ENCODE measurements around the gene PHACTR3.

PHACTR3 gene

DNA sequence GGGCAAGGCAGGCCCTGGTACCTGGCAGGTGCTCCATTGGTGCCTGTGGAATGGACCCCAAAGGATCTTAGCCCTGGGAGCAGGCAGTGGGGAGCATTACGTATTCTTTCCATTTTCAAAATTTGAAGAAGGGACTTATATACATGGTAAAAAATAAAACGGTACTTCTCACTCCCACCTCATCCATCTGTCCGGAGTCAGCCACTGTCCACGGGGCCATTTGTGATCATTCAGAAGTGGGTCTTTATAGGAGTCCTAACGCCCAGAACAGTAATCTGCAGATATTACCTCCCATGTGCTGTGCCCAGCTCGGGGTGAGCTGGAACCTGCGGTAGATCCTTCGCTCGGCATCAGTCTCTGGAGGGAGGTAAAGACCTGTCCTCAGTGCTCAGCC, 218.7 kb downstream of the PHACTR3 start:
- no peak for DNase-seq (ENCODE audit: extremely low read depth in 1 of 2, low read depth in 1 of 2)

DNA sequence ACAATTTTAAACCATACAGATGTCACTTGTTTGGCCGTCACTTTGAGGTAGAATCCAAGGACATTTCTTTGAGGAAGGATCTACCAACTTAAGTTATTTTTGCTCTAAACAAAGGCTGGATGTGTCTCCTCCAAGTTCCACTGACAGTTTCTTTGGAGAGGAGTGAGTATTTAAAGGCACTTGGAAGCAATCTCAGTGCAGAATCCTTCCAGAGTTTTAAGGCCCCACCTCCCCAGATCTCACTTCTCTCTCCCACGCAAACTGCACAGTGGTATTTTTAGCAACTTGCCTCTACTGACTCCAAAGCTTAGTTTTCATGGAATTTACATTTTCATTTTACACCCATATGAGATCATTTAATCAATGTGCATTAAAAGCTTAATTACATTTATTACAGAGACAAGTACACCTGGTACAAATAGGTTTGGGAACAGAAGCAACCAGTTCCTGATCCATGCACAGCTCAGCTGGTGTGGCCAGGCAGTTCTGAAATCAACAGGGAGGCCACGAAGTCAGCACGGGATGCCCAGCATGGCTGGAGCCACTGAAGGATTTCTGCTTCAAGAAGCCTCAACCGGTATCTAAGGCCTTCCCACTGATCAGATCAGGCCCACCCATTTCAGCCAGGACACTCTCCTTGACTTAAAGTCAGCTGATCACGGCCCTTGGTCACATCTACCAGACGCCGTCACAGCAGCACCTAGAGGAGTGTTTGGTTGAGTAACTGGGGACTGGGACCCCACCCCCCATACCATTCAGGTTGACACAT, 219.3 kb downstream of the PHACTR3 start:
- DNase-seq (ENCODE audit: extremely low read depth in 1 of 2, low read depth in 1 of 2): no peak

DNA sequence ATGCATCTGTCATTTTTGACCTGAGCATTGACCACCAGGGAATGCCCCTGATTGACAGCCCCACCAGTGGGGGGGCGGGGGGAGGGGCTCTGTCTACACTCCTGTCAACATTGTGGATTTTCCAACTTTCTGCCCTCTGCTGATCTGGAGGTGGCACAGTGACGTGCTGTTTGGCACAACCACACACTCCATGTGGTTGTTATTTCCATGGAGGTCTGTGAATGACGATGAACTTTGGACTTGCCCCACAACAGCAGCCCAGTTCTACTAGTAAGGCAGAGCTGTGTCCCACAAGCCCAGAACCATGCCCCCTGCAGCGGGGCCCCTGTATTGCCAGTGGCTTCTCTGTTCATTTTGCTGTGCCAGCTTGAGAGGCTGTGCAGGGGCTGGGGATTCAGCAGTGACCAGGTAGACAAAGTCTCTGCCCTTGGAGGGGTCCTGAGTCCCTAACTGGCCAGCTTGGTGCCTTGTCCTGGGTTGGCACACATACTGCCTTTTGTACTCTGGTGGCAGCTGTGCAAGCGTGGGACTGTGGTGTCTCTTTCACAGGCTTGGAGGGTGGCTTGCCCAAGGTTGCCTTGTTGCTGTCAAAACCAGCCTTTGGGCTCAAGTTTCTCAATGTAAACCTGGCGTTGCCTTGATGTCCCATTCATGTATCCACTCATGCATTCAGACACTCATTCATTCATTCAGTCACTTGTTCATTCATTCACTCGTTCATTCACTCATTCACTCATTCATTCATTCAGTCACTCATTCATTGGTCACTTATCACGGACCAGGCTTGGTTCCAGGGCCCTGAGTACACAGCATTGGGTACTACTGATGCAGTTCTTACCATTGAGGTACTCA, 220.6 kb downstream of the PHACTR3 start:
- no peak for DNase-seq (ENCODE audit: extremely low read depth in 1 of 2, low read depth in 1 of 2)

- DNase-seq (ENCODE audit: extremely low read depth in 1 of 2, low read depth in 1 of 2): no peak
Measured at GRCh38 chr20:59825563-59825920, 221.2 kb downstream of the PHACTR3 start.

DNA sequence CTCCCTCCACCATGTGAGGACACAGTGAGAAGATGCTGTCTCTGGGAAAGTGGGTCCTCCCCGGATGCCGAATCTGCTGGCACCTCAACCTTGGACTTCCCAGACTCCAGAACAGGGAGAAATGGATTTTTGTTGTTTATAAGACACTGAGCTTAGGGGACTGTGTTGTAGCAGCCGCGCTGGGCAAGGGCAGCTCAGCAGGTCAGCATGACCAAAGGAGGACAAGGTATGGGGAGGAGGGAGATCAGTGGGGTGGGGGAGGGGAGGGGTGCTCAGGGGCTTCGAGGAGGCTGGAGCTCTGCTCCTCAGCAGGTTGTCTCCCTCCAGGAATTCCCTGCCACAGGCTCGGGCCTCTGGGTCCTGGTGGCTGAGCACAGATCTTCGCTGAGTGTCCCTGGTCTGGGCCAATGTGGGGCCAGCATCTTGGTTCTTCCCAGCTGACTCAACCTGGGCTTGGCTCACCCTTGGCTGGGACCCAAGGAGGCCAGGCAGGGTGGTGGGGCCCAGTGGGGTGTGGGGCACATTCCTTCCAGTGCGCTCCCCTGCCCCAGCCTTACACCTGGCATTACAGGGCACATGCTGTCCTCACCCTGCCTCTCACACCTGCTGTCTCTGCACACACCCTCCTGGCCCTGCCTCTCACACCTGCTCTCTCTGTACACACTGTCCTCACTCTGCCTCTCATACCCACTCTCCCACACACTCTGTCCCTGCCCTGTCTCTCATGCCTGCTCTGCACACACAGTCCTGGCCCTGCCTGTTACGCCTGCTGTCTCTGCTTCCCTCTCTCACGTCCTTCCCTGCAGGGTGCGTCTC, 221.8 kb downstream of the PHACTR3 start:
- no peak for DNase-seq (ENCODE audit: extremely low read depth in 1 of 2, low read depth in 1 of 2)

- no peak for DNase-seq (ENCODE audit: extremely low read depth in 1 of 2, low read depth in 1 of 2)
Measured at GRCh38 chr20:59827138-59828056, 223.1 kb downstream of the PHACTR3 start.

GRCh38 chr20:59828125-59829053, 224.0 kb downstream of the PHACTR3 start:
- no peak for DNase-seq (ENCODE audit: extremely low read depth in 1 of 2, low read depth in 1 of 2)

- no peak for DNase-seq (ENCODE audit: extremely low read depth in 1 of 2, low read depth in 1 of 2)
Measured at GRCh38 chr20:59829054-59829785, 224.9 kb downstream of the PHACTR3 start.

DNA sequence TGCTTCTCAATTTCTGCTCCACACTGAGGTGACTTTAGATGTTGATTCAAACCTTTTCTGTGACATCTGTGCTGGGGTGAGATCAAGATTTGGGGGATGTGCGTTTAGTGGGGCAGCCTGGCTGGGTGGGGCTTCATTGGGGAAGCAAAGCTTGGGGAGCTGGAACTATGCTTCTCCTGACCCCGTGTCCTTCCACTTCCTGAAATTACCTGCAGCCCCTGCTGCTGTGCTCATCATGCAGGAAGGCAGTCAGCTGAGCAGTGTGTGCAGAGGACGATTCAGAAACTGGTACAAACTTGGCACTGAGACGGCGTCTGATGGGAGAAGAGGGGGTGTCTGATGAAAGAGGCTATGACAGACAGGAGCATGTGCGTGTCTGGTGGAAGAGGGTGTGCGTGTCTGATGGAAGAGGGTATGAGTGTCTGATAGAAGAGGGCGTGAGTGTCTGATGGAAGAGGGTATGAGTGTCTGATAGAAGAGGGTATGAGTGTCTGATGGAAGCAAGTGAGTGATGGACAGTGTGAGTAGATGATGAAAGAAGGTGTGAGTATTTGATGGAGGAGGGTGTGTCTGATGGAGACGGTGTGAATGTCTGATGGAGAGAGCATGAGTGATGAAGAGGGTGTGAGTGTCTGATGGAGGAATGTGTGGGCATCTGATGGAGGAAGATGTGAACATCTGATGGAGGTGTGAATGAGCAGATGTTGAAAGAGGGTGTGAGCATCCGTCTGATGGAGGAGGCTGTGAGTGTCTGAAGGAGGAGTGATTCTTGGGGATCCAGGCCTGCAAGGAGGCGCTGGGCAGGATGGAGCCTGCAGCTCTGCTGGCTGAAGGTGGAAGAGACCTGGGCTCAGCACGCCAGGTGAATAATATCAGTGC, 225.7 kb downstream of the PHACTR3 start:
- DNase-seq (ENCODE audit: extremely low read depth in 1 of 2, low read depth in 1 of 2): no peak

- DNase-seq (ENCODE audit: extremely low read depth in 1 of 2, low read depth in 1 of 2): no peak
Measured at GRCh38 chr20:59830665-59831023, 226.3 kb downstream of the PHACTR3 start.

GRCh38 chr20:59831024-59831915, 226.9 kb downstream of the PHACTR3 start:
- DNase-seq (ENCODE audit: extremely low read depth in 1 of 2, low read depth in 1 of 2): no peak

- no peak for DNase-seq (ENCODE audit: extremely low read depth in 1 of 2, low read depth in 1 of 2)
Measured at GRCh38 chr20:59831916-59832270, 227.6 kb downstream of the PHACTR3 start.

GRCh38 chr20:59832406-59833363, 228.3 kb downstream of the PHACTR3 start:
- no peak for DNase-seq (ENCODE audit: extremely low read depth in 1 of 2, low read depth in 1 of 2)

DNA sequence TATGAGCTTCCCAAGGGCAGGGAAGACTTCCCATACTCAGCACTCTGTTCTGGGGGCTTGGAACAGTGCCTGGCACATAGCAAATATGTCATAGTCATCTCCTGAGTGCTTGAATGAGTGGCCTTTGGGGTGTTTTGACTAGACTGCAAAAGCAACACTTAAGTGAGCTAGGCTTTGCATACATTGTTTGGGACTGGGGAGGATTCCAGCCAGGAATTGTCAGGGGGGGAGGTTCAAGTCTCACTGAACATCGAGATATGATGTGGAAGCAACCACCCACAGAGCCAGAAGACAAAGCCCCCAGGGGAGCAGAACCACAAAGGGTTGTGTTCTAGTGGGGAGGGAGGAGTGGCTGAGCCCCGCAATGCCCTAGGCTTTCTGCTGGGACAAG, 230.7 kb downstream of the PHACTR3 start:
- DNase-seq (ENCODE audit: extremely low read depth in 1 of 2, low read depth in 1 of 2): no peak
